GM03348 (cell line): ENCODE results near the gene NPVF.
A peak's percentile ranks its signal among the peaks of the same experiment; 100 is the strongest.

ENCODE experiments used
- DNase-seq: peaks from one replicate; pipeline ENCODE4 v3.0.0; 2012; ENCODE audit warnings: low spot score

NPVF gene, protein sequence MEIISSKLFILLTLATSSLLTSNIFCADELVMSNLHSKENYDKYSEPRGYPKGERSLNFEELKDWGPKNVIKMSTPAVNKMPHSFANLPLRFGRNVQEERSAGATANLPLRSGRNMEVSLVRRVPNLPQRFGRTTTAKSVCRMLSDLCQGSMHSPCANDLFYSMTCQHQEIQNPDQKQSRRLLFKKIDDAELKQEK

DNA sequence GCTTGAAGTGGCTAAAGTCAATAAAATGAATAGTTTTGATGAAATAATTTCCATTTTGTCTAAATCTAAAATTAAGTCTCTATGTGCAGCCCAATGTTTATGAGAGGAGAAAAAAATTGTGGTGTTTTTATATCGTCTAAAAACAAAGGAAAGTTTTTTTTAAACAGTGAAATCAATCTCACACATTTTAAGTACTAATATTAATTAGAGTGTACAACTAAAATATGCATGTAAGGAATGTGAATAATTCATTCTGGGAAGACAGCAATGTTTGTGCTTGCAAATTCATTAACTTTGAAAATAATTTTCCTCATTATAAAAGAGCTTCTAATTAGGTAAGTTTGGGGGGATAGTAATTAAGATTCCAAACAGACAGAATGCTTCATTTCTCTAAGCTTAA, at the start of gene NPVF:
NPVF (minus strand) TSS at position 101 of the 400 bp plus-strand sequence; CDS start at position 54, 47 bp downstream.
- DNase-seq = no peak

DNA sequence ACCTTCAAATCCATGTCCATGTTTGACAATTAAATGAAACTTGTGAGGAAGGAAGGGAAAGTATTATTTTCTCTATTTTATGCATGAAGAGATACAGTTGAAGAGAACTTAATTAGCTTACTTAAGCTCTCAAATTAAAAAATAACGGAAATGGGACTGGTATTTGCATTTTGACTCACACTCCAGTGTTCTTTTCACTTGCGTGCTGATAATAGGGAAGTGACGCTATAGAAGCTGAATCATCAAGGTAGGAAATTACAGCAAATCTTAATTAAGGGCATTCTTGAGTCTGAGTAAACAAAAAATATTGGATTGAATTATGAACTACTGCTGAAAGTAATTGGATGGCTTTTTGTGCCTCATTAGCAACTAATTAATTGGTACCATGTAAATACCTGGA, 44.0 kb upstream of the NPVF start:
- DNase-seq = no peak

DNA sequence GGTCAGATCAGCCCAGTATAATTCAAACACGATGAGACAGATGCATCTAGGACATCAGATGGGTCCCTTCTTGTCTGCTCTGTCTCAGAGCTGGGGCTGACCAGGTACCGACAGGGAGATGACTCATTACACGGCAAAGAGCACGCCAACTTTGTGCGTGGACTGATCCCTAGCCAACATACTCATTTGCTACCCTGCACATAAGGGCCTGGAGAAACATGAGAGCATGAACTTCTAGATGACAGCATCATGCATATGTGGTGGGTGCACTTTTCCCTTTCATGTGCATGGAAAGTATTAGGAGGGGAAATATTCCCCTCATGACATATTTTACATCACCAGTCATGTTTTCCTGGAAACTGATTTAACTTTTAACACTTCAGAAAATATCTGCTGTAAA, 35.1 kb upstream of the NPVF start:
- no peak for DNase-seq

DNA sequence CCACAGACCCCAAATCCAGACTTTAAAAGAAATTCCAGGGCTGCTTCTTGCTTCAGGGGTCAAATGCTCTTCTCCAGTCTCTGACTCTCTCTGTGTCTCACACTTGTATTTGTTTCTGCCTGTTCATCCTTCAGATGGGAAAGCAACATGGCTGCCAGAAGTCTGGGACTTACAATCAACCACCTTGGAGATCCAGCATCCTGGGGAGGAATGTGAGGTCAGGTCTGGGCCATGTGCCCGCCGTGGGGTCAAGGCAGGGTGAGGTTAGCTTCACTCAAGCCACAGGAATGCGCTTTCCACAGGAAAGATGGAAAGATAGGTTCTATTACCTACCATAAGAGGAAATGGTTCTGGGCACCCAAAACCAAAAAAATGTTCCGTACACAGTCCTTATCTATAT, 34.3 kb upstream of the NPVF start:
- peak; percentile 15 for DNase-seq

DNA sequence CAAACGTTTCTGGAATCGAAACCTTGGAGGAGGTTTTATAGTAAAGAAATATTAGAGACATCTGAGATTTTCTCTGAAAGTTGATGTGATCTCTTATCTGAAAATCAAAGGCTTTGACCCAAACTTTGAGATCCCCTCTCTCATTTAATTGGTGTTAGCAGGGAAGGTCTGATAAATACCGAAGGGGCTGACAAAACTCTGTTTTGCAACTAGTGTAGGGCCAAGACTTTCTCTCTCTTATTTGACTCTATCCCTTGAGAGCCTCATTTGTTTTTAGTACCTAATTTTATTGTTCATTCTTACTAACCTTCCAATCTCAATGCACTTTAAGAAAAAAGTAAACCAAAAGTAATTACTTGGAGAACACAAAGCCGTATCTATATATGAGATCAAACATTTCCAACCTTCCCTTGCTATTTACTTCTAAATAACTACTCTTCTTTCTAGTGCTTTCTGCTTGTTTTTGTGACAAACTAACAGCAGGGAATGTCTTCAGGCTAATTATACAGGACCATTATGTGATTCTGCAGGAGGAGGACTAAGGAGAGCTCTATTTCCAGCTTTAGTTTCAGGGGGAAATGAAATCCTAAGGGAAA, 33.4 kb upstream of the NPVF start:
- no peak for DNase-seq

DNA sequence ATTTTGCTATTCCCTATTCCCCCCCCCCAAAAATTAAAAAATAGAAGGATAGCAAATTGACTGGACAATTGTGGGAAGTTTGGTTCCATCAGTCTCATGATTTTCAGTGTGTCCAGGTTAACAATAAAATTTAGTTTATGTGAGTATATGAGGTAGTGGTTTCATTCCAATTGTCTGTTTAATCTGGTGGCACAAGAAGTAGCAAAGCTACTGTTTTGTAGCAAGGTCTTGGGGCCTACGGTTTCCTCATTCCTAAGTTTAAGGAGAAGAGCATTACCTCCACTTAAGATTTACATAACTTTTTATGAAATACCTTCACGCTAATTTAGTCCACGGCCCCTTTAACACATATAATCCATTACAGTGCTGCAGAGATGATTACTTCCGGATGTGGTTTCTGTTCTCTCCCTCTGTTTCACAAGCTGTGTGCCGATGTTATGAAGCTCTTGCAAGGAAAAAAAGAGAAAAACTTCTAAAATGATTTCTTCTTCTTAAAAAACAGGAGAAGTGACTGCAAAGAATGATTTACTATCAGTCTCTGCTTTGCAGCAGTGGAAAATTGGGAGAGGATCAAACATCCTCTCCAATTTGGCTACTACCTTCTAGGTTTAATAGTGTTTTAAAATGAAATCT, 32.7 kb upstream of the NPVF start:
- peak; percentile 56 for DNase-seq

DNA sequence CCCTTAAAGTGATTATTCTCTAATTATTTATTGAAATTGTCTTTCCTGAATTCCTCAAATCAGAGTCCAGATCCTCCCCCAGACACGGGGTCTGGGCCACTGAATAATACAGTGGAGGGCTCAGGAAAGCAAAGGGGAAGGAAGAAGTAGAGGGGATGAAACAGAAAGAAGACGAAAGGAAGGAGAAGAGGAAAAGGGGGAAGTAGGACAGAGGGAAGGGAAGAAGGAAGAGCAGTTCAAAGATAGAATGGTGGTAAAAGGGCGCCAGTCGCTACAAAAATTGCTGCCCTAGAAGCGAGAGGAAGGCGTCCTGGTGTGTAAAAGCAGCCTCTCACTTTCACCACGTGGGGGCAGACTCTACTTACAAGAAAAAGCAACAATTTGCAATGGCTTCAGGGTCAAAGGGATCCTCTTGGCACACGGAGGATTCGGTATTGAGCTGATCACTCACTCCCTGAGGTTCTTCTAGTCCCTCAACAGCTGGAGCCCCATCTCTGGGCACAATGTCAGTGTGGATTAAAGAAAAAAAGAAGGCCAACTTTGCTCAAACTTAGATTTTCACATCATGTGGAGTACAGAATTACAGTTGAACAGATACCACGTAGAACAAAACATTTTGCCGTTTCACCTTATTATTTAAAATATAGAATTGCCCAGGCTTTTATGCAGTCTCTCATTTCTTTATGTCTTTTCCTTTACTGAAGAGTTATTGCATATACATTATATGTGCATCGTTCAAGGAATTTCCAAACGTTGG, 31.4 kb upstream of the NPVF start:
- DNase-seq = peak; percentile 73

DNA sequence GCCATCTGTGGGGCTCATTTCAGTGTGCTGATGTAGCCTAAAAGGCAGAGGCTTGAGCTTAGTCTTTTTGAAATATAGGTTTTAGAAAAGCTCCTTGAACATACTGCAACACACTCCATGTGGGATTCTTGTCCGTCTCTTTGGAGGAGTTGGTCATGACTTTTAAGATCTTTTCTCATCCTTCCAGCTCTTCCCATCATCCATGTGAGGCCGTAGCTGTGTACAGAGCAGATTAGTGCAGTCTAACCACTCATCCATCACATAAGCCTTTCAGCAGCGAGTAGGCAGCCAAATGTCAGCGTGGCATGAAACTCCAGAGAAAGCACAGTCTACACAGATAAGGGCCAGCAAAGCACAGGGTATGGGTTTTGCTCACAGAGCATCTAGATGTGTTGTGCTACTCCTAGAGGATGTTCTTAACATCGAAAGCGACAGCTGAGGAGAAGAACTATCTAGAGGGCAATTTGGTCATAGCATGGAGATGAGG, 28.1 kb upstream of the NPVF start:
- no peak for DNase-seq

DNA sequence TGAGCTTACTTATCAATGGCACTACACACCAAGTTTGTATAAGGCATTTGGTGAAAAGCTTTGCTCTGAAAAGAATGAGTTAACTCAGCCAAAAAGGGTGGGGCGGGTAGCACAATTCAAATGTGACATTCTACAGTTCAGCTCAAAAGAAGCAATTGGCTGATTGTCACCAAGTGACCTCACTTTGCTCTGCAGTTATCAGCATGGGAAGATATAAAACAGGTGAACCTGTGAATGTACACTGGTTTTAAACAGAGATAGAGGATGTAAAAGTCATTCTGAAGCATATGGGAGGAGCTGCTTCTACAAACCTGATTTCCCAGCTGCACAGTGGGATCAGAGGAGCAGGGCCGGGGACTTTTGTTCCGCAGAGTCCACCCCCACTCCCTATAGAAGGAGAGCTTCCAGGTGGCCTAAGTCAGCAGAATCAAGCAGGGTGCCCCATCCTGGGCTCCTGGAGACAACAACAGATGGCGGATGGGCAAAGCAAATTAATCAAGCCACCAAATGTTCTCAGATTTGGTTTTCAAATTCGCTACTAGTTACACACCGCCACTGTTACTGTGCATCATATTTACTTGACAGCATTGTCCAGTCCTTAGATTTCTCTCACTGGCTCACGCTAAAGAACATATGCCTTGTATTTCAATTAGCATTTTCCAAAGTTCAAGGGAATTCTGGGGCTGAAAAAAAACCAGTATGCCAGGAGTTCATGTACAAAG, 27.5 kb upstream of the NPVF start:
- no peak for DNase-seq

DNA sequence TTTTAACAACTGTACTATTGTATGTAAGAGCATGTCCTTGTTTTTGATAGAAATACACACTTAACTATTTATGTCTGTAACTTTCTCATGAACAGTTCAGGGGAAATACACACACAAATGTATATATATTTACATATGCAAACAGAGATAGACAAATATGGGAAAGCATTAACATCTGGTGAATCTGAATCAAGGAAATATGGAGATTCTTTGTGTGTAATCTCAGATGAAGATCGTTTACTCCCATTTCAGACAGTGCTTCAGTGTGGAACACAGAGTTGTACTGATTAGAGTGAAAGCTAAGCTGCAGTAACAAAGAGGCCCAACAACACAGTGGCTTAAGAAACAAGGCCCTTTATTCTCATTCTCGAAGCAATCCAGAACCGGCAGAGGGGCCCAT, 26.3 kb upstream of the NPVF start:
- DNase-seq = no peak

DNA sequence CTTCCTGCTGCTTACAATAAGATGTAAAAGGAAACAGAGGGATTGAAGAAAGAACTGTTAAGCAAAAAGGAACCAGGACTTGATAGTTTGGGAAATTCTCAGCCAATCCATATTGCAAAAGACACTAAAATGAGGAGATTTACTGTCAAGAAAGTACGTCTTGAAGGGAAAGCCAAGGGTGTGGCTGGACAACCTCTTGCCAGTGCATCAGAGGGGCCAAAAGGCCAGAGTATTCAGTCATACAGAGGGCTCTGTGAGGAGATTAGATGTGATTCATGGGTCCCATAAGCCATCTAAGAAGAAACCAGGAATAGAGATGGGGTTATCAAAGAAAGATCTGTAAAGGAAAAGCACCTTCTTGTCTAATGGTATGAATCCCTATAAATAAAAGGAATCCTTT, 25.4 kb upstream of the NPVF start:
- no peak for DNase-seq

DNA sequence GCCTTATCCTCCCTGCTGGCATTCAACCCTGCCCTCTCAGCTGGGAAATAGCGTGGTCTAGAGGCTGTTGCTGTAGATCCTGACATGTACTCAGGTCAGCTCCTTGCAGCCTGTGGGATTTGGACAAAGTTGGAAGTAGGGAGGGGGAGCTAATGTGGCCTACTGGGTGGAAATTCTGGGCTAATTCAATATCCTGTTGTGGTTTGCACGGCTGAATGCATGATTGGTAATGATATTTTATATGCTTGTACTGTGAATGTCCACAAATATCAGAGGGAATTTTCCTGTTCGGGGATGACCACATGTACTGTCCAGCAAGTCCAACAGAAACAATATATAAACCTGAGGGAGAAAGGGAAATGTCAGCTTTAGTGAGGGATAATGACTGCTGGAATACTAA, 22.1 kb upstream of the NPVF start:
- no peak for DNase-seq

DNA sequence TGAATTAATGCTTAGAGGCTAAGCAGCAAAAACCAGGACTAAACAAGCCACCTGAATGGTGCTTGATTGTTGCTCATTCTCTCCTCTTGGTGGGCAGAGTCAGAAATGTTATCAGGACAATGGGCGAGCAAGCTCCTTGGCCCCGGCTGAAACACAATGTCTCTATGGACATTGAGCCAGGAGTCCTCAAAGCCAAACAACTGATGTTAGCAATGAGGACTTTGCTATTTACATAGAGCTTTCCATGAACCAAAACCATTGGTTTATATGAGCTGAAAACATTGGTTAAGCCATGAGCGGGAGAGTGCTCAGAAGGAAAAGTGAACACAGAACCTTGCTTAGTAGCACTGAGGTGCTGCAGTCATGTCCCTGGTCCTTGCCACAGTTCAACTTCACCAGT, 21.5 kb upstream of the NPVF start:
- no peak for DNase-seq

DNA sequence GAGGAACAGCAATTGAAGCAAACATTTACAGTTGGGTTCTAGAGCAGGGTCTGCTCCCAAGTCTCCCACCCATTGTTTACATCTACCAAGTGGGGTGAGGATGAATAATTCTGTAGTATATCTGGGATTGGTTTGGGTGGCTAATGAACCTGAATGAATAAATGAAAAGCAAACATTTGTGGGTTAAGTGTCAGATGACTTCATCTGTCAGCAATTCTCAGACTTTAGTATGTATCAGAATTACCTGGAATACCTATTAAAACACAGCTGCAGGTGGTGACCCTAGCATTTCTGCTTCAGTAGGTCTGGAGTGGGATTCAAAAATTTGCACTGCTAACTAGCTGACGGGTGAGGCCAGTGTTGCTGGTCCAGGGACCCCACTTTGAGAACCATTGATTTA, 18.0 kb upstream of the NPVF start:
- DNase-seq = no peak

DNA sequence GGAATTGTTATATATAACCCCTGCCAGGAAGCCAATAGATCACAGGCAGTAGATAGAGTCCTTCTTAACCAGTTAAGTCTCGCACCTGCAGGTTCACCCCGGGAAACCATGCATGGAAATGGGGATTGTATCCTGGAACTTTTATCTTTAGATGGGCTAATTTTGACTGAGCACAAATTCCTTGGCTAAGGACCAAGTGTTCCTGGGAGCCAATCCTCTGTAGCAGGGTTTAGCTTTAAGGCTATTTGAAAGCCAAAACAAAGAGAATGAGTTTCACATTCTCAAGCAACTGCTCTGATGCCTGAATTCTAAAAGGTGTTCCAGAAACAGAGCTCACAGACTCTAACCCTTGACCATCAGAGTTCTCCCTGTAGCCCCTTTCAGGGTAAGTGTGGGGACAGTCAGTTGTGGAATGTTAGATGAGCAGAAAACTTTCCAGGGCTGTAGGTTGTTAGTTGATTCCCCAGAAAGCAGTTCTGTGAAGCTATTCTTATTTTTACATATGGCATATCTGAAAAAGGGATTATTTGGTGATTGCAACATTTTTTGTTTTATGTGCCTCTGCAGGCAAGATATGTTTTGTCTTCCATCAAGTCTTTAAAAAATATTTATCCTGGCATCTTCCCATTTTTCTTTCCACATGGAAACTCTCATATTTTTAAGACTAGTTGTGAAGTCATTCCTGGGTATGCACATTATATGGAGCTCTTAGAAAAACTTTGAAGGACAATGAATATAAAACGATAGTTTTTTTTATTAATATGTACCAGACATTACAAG, 16.2 kb upstream of the NPVF start:
- DNase-seq = no peak

DNA sequence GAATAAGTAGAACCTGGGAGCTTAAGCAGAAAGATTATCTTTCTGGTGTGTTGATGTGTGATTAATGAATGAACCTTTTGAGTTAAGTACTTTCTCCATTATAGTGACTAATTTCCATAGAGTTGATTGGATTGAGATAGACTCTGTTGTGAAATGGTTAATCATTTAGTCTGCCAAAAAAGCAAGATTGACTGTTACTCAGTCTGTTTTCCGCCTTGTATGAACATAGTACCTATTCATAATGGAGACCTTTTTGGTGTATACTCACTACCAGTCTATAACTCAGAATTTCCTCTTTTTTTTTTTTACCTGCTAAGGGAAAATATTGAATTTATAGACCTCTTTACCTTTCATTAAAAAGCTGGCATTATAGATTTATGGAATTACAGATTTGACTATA, 14.4 kb upstream of the NPVF start:
- DNase-seq = no peak

DNA sequence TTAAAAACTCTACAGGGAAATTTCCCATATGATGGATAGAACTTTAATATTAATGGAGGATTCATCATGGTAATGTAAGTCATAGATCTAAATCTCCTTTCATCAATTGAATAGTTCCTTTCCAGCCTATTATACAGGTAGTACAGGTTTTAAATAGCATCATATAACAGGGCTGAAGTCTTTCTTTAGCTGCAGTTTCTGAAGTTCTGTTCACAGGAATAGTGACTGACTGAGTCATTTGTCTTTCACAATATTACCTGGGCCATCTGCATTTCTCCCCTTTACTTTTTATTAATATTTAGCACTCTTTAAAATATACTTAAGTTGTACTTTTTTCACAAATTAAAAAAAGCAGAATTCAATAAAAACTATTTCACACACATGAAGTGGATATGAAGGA, 12.6 kb upstream of the NPVF start:
- DNase-seq = no peak

DNA sequence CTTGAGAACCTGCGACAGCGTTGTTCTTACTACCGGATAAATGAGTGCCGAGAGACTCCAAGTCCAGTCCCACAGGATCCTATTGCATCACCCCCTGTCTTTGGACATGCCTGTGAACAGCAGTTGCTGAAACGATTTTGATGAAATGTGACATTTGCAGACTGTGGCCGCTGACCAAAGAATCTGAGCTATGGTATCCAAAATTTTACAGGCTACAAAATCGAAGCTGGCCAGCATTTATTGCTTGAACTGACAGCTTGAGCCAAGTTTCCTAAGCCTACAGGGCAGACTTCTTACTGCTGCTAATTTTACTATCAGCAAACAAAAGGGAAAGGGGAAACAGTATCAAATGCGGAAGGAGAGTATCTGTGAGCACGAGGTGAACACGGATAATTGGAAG, 12.1 kb upstream of the NPVF start:
- no peak for DNase-seq

DNA sequence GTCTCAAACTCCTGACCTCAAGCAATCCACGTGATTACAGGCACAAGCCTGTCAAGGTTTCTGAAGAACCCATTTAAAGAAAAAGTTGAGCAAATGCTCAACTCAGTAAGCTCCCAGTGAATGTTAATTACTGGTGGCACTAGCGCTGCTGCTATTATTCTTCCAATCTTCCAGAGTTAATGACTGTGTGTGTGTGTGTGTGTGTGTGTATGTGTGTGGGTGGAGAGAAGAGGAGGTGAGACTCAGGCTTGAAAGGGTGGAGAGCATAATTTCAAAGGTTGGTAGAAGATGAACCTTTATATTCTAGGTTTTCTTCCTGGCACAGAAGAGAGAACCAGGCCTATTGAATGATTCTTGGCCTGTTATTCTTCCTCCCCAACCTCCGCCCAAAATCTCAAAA, 11.6 kb upstream of the NPVF start:
- no peak for DNase-seq

DNA sequence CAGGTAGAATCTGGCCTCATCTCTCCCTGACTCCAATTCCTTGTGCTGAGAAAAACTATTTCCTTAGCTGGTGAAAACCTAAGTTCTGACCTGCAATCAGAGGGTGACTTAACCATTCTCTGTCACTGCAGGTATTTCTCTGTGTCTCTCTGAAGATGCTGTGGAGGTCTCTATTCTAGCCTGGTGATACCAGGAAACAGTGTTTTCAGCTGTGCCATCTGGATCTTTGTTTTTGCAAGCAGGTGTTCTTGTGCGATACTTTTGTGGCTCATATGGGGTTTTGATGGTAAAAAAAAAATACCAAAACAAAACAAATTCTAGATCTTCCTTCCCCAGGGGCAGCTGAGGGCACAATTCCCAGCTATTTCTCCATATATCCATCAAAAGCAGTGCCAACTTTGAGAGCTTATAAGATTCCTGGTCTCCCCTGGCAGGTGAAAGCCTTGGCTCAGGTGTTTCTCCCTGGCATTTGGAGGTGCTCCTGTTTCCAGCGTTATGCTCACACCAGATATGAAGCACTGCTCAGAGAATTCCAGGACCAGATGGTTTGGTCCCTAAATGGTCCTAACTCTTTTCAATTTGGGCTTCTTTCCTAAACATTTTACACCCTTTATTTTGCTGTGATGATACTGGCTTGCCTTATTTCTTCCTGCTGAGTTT, 9.9 kb upstream of the NPVF start:
- DNase-seq = no peak

DNA sequence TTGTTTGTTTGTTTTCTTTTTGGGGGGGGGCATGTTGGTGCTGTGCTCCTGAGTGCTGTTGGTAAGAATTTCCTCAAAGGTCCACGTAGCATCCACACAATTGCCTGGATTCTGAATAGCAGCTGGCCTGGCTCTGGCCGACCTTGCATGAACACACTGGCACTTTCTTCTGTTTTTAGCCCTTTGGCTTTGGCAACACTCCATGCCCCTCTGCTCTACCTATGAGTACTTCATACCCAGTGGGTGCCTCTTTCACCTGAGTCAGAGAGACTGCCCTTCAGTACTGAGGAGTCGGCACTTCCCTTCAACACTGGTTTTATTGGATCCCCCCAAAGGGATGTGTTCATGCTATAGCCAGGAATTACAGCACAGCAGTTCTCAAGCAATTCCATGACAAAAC, 7.2 kb upstream of the NPVF start:
- no peak for DNase-seq
